Thymus (tissue), 11 donors: Measurements from ENCODE around the gene KIF2C. TPM values are rescaled to one million over a fixed set of nuclear protein-coding genes. Genes with fewer than 3 reads are reported as not detected.

Experiments
- DNase-seq, 9 donors: peaks; one replicate each; pipeline ENCODE4 v3.0.0-alpha.2; 2013; ENCODE audit warnings: low spot score in 9 of 9, low read depth in 6 of 9, missing footprints in 1 of 9
- H3K27ac ChIP-seq, 2 donors: one replicate each; pipeline ENCODE4 v1.5.1; 2013; ENCODE audit warnings: control low read depth in 1 of 2, low read depth in 1 of 2, low read length in 1 of 2, mild to moderate bottlenecking in 1 of 2, moderate library complexity in 1 of 2
- H3K27me3 ChIP-seq, 2 donors: one replicate each; pipeline ENCODE4 v1.5.1; 2013; ENCODE audit warnings: low read length in 1 of 2; ENCODE audit not compliant: control insufficient read depth in 2 of 2, insufficient read depth in 1 of 2
- H3K36me3 ChIP-seq, 2 donors: one replicate each; pipeline ENCODE4 v1.5.1; 2013; ENCODE audit warnings: low read length in 1 of 2, mild to moderate bottlenecking in 1 of 2, moderate library complexity in 1 of 2; ENCODE audit not compliant: control insufficient read depth in 2 of 2, insufficient read depth in 2 of 2
- H3K4me1 ChIP-seq, 2 donors: one replicate each; pipeline ENCODE4 v1.5.1; 2013; ENCODE audit warnings: low read length in 2 of 2; ENCODE audit not compliant: control insufficient read depth in 2 of 2, insufficient read depth in 2 of 2
- H3K4me3 ChIP-seq, 2 donors: one replicate each; pipeline ENCODE4 v1.5.1; 2013; ENCODE audit warnings: low read length in 2 of 2, control low read depth in 1 of 2, mild to moderate bottlenecking in 1 of 2
- H3K9me3 ChIP-seq, 2 donors: one replicate each; pipeline ENCODE4 v1.5.1; 2013; ENCODE audit warnings: low read length in 1 of 2, mild to moderate bottlenecking in 1 of 2; ENCODE audit not compliant: control insufficient read depth in 2 of 2, insufficient read depth in 1 of 2
- whole genome bisulfite sequencing: extraction: QIAGEN DNeasy Blood & Tissue Kit; methylation state at CpG from one replicate; pipeline ENCODE4 v1.1.7; 2013; 5-methylcytosine and 5-hydroxymethylcytosine counted together
- polyA plus RNA-seq: library from polyadenylated mRNA; stranded (reverse); fragments of 200-250 nt; gene quantifications from one replicate; pipeline ENCODE4 v1.2.3, GENCODE V29; 2013
- total RNA-seq: library from RNA; stranded (reverse); fragments of 120-200 nt; gene quantifications from one replicate; pipeline ENCODE4 v1.2.4, GENCODE V29; 2013
- donor health status: healthy.

Gene KIF2C
- total and polyA plus RNA-seq, 2 donors: 6.2 to 42.1 TPM

DNA sequence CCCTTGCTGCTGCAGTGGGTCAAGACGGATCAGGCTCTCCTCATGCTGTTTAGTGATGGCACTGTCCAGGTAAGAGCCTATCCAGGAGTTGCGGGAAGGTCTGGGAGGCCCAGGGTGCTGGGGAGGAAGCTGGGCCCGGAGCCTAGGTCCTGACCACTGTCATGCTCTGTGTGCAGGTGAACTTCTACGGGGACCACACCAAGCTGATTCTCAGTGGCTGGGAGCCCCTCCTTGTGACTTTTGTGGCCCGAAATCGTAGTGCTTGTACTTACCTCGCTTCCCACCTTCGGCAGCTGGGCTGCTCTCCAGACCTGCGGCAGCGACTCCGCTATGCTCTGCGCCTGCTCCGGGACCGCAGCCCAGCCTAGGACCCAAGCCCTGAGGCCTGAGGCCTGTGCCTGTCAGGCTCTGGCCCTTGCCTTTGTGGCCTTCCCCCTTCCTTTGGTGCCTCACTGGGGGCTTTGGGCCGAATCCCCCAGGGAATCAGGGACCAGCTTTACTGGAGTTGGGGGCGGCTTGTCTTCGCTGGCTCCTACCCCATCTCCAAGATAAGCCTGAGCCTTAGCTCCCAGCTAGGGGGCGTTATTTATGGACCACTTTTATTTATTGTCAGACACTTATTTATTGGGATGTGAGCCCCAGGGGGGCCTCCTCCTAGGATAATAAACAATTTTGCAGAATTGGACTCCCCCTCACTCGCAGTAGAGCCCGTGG is 65.8 kb downstream of the KIF2C start:
- no peaks in the 10 kb centered on the region for H3K27me3 ChIP-seq
- peaks cover 36 to 43% of the 10 kb centered on the region in 2 donors for H3K36me3 ChIP-seq
- peaks cover 0 to 12% of the 10 kb centered on the region in 2 donors for H3K9me3 ChIP-seq
- 98% methylated on average over 20 of the region's 20 CpGs for WGBS
- DNase-seq: no peak
- no peak overlapping the region for H3K27ac ChIP-seq
- H3K4me3 ChIP-seq: no peak overlapping the region
- peaks cover 40 to 70% of the 10 kb centered on the region in 2 donors for H3K4me1 ChIP-seq

DNA sequence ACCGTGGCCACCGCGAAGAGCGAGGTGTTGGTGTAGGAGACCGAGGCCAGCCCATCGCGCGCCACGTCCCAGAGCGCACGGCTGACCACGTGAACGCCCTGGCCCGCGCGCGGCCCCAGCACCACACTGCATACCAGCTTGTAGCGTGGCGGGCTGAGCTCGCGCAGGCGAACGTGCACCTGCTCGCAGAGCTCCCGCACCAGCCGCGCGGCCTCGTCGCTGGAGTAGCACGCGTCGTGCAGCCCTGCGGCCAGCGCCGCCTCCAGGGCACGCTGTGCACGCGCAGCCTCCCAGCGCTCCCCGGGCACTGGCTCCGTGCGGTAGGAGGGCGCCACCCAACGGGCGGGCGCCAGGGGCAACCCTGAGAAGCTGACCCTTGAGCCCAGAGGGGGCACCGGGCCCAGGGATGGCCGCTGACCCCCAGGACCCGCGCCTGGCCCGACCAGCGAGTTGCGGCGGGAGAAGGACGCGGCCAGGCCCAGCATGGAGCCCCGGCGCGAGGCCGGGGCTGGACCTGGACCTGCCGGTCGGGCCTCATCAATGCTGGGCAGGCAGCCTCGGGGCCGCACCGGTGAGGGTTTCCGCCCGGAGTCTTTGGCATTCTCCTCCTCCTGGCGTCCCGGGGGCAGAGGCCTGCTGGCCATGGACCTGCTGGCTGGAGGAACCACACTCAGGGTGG is 66.5 kb downstream of the KIF2C start:
- no peaks in the 10 kb centered on the region for H3K27me3 ChIP-seq
- peaks cover 0 to 12% of the 10 kb centered on the region in 2 donors for H3K9me3 ChIP-seq
- peak overlapping the region; percentile 95 to 98 for H3K27ac ChIP-seq
- no peak for DNase-seq
- no peak overlapping the region for H3K4me3 ChIP-seq
- H3K36me3 ChIP-seq: peaks cover 36 to 43% of the 10 kb centered on the region in 2 donors
- WGBS: 99% methylated on average over 70 of the region's 70 CpGs
- peaks cover 43 to 70% of the 10 kb centered on the region in 2 donors for H3K4me1 ChIP-seq

DNA sequence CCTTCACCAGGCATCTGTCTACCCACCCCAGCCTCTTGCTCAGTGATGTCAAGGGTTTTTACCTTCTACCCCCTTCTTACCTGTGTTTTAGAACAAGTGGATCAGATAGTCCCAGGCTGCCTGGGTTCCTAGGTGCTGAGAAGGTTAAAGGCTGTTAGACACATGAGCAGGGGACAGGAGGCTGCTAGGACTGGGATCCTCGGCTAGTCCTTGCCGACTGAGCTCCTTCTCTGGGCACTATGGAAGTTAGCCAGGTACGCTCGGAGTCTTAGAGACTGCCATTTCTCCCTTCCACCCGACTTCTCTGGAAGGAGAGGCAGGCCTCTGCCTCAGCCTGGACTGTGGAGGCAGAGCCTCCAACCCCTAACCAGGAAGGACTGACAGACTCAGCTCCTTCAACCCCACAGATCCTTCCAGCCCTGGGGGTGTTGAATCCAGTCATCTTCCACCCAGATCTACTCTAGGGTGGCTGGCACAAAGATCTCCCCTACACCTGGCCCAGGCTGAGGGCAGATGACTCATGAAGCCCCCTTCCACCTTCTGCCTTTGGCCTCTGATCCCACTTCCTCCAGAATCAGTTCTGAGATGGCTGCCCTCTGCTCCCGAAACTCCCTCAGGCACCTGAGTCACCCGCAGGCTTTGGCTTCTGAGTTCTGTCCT is 67.2 kb downstream of the KIF2C start, which contains the start of gene DYNLT4:
Gene DYNLT4, minus strand, starts transcription at position 648 of the 660 bp plus-strand sequence. CDS start 683 bp downstream, outside the sequence.
- Histone ChIP-seq H3K36me3 (peaks cover 36 to 43% of the 10 kb centered on the region in 2 donors), H3K27me3 (no peaks in the 10 kb centered on the region), H3K27ac (peak within 1 kb of the TSS; percentile 95 to 98), H3K4me1 (peaks cover 45 to 70% of the 10 kb centered on the region in 2 donors), H3K9me3 (peaks cover 0 to 12% of the 10 kb centered on the region in 2 donors), H3K4me3 (peak within 1 kb of the TSS; percentile 8 to 14)
- DNase-seq: no peak
- 95% methylated on average over 7 of the region's 7 CpGs for WGBS

DNA sequence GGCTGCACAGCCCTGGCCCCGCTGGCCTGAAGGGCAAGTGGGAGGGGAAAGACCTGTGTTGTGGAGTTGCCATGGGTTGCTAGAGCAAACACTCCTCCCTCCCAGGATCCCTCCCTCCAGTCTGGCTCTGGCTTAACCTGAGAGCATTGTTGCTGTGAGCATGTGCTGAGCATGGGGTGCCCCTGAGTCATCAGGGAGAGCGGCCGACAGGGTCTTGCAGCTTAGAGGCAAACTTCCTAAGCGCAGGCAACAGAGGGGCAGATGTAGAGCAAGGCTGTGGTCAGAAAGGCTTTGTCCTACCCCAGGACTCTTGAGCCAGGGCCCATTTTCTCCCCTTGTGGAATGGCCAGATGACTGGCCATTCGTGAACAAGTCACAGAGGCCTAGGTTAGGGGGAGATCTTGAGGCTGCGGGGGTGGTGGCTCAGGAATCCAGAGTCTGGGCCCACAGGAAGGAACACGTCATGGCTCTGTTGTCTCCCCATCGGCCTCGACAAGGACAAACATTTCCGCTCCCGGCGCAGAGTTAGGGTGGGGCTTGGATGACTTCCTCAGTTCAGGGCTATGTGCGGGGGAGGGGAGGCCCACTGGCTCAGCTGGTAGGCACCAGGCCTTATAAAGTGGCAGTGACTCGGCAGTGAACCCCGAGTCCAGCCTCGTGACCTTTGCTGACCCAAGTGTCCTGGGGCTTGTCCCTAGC is 67.9 kb downstream of the KIF2C start:
- DNase-seq: peak; percentile 76 to 97 (median 87)
- 18% methylated on average over 16 of the region's 16 CpGs for WGBS
- no peaks in the 10 kb centered on the region for H3K27me3 ChIP-seq
- peak overlapping the region; percentile 8 to 14 for H3K4me3 ChIP-seq
- H3K9me3 ChIP-seq: peaks cover 0 to 12% of the 10 kb centered on the region in 2 donors
- H3K36me3 ChIP-seq: peaks cover 36 to 41% of the 10 kb centered on the region in 2 donors
- peaks cover 47 to 70% of the 10 kb centered on the region in 2 donors for H3K4me1 ChIP-seq
- peak overlapping the region; percentile 95 to 98 for H3K27ac ChIP-seq

DNA sequence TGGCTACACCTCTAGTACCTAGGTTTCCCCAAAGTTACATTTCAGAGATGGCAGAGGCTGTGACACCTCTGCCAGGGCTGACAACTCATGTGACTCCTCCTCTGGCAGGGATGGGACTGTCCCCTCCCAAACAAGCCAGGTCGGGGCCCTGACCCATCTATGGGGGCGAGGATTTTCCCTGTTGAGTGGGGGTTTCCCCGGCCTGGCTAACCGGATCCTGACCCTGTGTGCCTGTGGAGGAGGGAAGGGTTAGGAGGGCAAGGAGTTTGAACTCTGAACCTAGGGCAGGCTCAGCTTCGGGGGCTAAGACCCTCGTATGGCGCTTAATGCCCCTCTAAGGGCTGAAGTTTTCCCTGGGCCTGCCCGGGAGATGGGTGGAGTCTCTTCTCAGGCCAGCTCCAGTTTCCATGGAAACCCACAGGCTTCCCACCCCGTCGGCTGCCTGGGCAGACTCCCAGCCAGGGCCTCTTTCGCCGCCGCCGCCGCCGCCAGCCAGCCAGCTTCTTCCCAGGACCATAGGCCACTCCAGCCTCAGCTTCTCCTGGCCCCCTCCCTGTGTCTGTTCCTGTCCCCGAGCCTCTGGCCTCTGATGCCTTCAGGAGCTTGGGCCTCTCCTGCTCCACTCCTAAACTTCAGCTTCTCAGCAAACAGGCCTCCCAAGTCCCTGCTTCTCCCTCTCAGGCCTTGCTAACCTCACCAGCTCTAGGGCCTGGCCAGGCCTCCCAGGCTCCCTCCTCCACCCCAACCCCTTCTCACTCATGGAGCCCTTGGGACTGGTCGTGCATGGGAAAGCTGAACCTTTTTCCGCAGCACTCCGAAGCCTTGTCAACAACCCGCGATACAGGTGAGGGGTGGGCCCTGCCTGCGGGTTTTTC is 68.7 kb downstream of the KIF2C start, which contains the start of gene BTBD19:
Gene BTBD19, plus strand, starts transcription at position 461 of the 875 bp plus-strand sequence. Its CDS starts 298 bp downstream, at position 759.
- peaks cover 48 to 70% of the 10 kb centered on the region in 2 donors for H3K4me1 ChIP-seq
- no peaks in the 10 kb centered on the region for H3K27me3 ChIP-seq
- WGBS: 78% methylated on average over 23 of the region's 23 CpGs
- peak within 1 kb of the TSS; percentile 95 to 98 for H3K27ac ChIP-seq
- peak in 1 of 9 donors; percentile 52 for DNase-seq
- peaks cover 29 to 33% of the 10 kb centered on the region in 2 donors for H3K36me3 ChIP-seq
- peaks cover 0 to 12% of the 10 kb centered on the region in 2 donors for H3K9me3 ChIP-seq
- peak within 1 kb of the TSS; percentile 8 to 14 for H3K4me3 ChIP-seq

DNA sequence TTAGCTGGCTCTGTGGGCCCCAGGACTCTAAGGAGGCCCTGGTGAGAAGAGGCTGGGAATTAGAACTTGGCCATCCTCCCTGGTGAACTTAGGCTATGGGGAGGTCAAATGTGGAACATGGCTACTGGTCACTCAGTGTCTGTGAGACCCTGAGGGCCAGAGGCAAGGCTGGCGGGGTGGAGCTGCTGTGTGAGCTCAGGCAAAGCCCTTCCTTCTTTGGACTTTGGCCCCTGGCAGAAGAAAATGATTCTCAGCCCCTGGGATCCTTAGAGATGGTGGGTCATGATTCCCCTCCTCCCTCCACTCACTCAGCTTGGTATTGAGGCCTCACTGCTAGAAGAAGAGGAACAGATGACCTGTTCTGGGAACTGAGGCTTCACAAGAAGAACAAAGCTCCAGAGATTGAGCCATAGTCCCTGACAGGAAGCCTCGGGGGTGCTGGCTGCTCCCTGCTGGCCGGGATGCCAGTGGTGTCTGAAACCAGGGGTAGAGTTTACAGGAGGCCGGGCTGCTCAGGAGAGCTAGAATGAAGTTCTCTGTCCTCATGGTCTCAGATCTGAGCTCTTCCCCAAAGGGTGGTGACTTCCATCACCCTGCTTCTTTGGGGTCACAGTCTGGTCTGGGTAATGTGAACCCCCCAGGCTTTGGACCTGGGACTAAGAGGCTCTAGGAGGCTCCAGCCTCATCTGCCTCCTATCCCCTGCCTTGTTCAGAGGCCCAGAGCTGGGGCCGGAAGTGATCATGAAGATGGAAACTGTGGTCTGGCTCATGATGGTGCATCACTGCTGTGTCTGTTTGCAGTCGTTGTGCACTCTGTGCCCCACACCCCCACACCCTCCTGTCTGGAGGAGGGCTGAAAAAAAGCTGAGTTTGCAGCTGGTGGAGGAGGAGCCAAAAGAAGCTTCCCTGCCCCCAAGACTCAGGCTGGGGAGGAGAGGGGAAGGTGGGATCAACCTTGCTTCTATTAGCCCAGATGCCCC is 69.6 kb downstream of the KIF2C start:
- peak; percentile 72 to 96 (median 84) for DNase-seq
- H3K4me3 ChIP-seq: no peak overlapping the region
- no peaks in the 10 kb centered on the region for H3K27me3 ChIP-seq
- H3K36me3 ChIP-seq: peaks cover 20 to 24% of the 10 kb centered on the region in 2 donors
- WGBS: 33% methylated on average over 6 of the region's 6 CpGs
- H3K27ac ChIP-seq: peak overlapping the region; percentile 95 to 98
- peaks cover 0 to 12% of the 10 kb centered on the region in 2 donors for H3K9me3 ChIP-seq
- peaks cover 53 to 74% of the 10 kb centered on the region in 2 donors for H3K4me1 ChIP-seq

DNA sequence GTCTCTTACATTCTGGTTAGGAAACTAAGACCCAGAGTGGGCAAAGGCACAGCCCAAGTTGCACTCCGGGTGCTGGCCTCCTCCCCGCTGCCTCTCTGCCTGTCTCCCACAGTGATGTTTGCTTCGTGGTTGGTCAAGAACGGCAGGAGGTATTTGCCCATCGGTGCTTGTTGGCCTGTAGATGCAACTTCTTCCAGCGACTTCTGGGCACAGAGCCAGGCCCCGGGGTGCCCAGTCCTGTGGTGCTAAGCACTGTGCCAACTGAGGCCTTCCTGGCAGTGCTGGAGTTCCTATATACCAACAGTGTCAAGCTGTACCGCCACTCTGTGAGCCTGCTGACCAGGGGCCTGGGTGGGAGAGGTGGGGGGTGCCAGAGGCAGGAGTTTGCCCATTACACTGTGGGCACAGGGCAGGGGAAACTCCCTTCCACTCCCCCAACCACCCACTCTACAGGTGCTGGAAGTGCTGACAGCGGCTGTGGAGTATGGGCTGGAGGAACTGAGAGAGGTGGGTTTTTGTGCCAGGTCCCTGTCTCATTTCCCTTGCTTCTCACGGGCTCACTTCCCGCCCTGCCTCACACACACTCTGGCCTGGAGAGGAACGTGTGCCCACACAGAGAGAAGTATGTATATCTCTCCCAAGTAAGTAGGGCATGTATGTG is 70.6 kb downstream of the KIF2C start:
- Histone ChIP-seq H3K27me3 (no peaks in the 10 kb centered on the region), H3K4me3 (no peak overlapping the region), H3K27ac (peak overlapping the region; percentile 95 to 98), H3K9me3 (peaks cover 0 to 12% of the 10 kb centered on the region in 2 donors), H3K4me1 (peaks cover 53 to 82% of the 10 kb centered on the region in 2 donors), H3K36me3 (peaks cover 11 to 16% of the 10 kb centered on the region in 2 donors)
- 52% methylated on average over 12 of the region's 12 CpGs for WGBS
- DNase-seq: peak in 1 of 9 donors; percentile 61
